HG03064 (cell line): Measurements from ENCODE around the gene SACM1L.
"Not testable (repeated sequence)": the region's sequence is repeated elsewhere in the genome, so short reads cannot be mapped to it uniquely, and the experiment has no call there.

Experiments
- ATAC-seq: cut with Tn5 transposase; IDR thresholded peaks from one replicate; pipeline ENCODE4 v1.9.1; 2021; ENCODE audit warnings: low read depth; ENCODE audit not compliant: unreplicated experiment

SACM1L gene

DNA sequence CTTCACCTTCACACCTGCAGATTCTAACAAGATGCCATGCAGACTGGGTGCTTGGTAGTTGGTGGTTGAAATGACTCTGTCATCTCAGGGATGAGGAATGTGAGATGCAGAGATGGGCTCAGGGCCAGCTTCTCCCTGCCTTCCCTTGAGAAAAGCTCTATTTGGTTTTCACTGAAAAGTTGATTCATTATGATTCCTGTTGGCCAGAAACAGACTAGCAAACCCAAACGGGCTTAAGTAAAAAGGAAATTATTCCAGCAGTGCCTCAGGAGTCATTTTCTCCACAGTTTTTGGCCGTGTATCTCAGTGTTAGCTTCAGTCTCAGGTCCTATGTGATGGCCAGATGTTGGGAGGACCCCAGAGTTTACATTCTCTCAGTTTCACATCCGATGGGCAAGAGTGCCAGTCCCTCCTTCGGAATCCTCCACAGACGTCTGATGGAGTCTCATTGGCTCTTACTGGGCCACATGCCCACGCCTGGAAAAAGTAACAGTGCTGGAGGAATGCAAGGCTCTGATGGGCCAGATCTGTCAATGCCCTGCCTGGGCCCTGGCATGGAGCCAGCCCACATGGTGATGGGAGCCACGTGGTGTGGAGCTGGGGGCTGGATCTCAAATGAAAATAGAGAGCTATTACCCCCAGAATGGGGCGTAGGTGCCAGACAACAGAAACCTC, 22.3 kb upstream of the SACM1L start:
- ATAC-seq = no peak

- ATAC-seq = no peak
Observed at GRCh38 chr3:45667569-45667934, 21.6 kb upstream of the SACM1L start.

- no peak for ATAC-seq
Observed at GRCh38 chr3:45670436-45670835, 18.8 kb upstream of the SACM1L start.

DNA sequence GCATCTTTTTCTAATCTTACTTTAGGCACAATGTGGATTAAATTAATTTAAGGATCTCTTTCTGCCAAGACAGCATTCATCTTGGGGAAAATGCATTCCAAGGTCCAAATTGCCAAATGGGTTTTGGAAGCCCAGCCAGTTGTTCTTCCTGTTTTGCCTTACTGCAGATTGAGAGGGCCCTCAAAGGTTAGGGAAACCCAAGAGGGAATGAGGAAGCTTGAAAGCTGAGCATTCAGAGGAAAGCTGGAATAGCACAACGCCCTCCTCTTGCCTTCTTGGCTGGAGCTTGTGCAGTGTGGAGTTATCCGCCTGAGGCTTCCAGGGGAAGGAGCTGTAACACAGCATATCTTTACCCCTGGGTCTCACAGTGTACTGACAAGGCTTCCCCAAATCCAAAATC, 18.2 kb upstream of the SACM1L start:
- no peak for ATAC-seq

- no peak for ATAC-seq
Observed at GRCh38 chr3:45673273-45673672, 15.9 kb upstream of the SACM1L start.

DNA sequence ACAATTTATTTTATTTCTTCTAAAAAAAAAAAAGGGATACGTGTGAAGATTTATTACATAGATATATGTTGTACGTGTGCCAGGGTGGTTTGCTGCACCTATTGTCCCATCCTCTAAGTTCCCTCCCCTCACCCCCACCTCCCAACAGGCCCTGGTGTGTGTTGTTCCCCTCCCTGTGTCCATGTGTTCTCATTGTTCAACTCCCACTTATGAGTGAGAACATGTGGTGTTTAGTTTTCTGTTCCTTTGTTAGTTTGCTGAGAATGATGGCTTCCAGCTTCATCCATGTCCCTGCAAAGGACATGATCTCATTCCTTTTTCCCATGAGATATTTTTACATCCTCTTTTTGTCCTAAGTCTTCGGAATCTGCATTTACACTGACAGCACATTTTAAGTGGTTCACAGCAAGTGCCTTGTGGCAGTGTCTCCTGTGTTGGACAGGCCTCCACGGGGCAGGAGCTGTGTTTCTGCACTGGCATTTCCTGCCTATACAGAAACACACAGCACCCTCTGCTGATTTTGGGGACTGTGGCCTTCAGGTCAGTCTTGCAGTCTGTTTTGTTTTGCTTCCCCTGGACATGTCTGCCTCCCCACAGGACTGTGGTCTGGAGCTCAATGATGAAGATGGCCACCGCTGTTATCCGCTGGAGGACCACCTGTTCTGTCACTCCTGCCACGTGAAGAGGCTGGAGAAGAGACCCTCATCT, 12.7 kb upstream of the SACM1L start:
- no peak for ATAC-seq

GRCh38 chr3:45677033-45677446, 12.2 kb upstream of the SACM1L start:
- ATAC-seq = no peak

- ATAC-seq = no peak
Observed at GRCh38 chr3:45677841-45678240, 11.4 kb upstream of the SACM1L start.

- ATAC-seq = no peak
Observed at GRCh38 chr3:45679805-45680204, 9.4 kb upstream of the SACM1L start.

DNA sequence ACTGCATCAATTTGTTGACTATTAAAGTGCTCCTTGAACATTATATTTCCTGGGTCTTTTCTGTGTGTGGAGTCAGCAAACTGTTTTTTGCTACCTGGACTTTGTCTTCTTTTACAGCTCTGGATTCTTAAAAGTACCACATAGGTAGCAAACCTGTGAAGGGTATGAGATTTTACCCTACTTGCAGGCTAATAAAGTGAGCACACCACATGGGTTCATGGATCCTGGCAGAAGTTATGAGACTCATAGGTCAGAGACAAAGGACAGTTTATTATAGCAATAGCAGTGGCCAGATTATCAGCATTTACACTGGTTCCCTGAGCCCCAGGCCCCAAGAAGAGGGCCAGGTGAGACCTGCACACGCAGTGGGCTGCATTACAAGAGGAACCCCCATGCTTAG, 8.0 kb upstream of the SACM1L start:
- no peak for ATAC-seq

GRCh38 chr3:45681846-45682245, 7.3 kb upstream of the SACM1L start:
- ATAC-seq = no peak

DNA sequence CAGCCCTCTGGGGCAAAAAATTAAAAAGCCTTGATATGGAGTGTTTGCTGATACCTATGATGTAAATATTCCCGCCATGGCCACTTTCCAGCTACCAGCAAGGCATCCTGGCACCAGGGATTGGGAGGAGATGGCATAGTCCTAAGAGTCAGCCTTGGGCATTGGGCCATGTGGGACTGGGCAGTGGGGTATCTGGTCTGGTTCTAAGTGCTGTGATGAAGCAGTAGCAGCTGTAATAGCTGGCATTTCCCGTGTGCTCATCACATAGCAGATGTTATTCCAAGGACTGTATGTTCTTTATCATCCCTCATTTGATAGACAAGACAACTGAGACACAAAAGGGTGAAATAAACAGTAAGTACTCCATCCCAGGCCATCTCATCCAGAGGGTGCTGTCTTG, 6.9 kb upstream of the SACM1L start:
- no peak for ATAC-seq

DNA sequence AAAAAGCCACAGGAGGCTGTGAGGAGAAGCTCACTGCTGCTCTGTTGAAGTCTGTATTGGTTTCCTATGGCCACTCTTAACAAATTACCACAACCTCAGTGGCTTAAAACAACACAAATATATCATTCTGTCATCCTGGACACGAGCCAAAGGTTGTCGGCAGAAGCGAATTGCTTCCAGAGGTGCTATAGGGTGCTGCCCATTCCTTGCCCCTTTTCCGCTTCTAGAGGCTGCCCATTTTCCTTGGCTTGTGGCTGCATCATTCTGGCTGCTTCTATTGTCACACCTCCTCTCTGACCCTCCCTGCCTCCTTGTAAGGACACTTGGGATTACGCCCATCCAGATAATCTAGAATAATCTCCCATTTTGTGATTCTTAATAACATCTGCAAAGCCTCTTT, 6.4 kb upstream of the SACM1L start:
- ATAC-seq = no peak

GRCh38 chr3:45683417-45684326, 5.5 kb upstream of the SACM1L start:
- ATAC-seq = no peak

GRCh38 chr3:45684327-45684892, 4.8 kb upstream of the SACM1L start:
- ATAC-seq = no peak

GRCh38 chr3:45685722-45686121, 3.5 kb upstream of the SACM1L start:
- not testable (repeated sequence) for ATAC-seq

DNA sequence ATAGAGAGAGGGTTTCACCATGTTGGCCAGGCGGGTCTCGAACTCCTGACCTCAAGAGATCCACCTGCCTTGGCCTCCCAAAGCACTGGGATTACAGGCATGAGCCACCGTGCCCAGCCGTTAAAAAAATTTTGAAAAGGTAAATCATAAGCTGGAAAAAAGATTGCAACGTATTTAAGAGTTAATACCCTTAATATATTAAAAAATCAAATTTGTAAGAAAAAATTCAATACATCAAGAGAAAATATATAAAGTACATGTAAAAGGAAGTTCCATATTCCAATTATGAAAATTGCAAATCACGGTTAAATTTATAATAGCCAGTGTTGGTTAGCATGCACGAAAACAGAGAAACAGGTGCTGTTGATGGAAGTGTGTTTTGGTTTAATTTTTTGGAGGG, 2.3 kb upstream of the SACM1L start:
- ATAC-seq = no peak

DNA sequence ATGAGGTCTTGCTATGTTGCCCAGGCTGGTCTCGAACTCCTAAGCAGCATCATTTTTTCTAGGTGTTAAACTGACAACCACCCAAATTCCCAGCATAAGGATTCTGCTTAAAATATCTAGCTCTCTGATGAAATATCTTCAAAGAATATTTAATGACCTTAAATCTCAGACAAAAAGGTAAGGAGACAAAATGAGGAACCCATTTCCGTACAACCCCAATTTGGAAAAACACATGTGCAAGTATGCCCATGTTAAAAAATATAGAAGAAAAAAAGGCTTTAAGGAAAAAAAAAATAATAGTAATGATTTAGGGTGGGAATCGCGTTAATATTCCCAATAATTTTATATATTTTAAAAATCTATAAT, 1.4 kb upstream of the SACM1L start:
- no peak for ATAC-seq

DNA sequence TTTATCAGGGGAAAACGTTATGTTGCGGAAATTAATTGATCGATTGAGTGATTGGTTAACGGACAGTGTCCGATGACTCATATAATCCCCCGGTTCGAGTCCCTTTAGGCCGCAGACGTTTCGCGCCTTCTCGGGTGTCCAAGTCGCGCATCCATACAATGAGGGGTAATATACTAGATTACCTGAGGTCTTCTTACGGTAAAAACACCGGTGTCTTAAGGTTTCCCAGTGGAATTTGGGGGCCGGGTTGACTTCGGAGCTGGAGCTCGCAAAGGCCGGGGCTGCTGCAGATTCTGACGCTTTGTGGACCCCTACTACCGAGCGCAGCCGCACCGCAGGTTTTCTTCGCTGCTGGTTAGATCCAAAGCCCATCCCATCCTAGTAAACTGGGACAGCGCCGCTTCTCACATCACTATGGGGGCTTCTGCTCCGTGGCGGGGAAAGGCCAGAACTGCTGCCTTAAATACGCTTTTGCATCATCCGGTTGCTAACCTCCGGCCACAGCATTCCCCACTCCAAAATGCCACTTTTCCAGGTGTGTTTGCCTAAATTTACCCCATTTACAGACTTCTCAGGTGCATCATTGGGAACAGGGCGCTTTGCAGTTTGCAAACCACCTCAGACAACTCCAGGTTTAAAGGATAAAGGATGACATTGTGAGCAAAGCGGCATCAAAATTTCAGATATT, 858 bp upstream of the SACM1L start:
- no peak for ATAC-seq

DNA sequence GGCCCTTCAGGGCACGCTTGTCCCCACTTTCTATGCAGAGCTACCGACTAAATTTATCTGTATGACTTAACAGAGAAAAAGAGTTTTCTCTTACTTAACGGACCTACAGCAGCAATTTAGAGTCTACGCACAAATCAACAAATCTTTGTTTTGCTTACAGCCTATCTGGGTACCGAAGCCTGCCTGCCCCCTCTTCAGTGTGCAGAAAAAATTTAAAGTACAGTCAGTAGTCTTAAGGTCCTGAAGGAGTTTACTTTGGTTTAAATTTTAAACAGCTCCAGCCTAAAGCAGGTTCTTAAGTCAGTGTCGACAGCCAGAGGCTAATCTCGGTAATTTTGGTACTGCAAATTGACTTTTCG, 570 bp downstream of the SACM1L start:
- no peak for ATAC-seq
